GM21423 (cell line): Measurements from ENCODE around the gene ANO7.
"Not testable (repeated sequence)": the region's sequence is repeated elsewhere in the genome, so short reads cannot be mapped to it uniquely, and the experiment has no call there.

ENCODE experiments used
- ATAC-seq: cut with Tn5 transposase; IDR thresholded peaks from one replicate; pipeline ENCODE4 v1.9.1; 2021; ENCODE audit warnings: mild to moderate bottlenecking, moderate library complexity; ENCODE audit not compliant: unreplicated experiment

ANO7 gene

DNA sequence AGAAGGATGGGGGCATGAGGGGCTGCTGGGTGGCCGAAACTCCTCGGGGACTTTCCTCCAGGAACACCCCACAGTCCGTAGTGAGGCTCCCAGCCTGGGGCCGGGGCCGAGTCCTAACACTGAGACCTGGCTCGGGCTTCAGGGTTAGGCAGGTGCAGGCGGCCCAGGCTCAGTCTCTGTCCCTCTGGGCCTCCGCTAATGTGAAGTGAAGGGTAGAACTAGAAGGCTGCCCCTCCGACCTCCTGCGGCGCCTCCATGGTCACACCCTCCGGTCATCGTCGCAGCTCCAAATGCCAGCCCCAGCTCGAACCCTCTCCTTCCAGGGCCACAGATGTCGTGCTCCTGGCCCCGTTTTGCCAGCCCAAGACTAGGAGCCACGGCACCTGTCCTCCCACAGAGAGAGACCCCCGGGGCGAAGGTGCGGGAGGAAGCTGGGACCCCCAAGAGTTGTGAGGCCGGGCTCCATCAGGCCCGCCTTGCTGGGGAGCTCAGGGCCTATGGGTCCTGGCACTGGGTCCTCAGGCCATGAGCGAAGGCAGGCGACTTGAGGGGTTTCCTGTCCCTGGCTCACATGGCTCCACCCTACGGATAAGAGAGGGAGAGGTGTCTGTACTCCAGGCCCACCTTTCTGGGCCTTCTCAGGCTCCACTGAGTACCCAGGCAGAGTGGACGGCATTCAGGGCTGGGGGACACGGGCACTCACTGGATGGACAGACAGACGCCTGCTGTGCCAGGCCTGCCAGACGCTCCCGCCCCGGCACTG, 797 bp downstream of the ANO7 start:
- ATAC-seq, result no peak

DNA sequence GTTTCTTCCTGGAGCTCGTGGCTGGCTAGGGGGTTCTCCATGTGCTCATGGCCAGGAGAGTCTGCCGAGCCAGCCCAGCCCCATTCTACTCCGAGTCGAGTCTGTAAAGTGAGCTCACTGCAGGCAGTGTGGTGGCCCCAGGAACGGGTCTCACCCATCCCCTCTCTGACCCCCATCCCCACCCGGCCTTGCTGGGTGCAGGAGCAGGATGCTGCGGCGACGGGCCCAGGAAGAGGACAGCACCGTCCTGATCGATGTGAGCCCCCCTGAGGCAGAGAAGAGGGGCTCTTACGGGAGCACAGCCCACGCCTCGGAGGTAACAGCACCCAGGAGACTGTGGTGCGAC, 1.4 kb downstream of the ANO7 start:
- no peak for ATAC-seq

DNA sequence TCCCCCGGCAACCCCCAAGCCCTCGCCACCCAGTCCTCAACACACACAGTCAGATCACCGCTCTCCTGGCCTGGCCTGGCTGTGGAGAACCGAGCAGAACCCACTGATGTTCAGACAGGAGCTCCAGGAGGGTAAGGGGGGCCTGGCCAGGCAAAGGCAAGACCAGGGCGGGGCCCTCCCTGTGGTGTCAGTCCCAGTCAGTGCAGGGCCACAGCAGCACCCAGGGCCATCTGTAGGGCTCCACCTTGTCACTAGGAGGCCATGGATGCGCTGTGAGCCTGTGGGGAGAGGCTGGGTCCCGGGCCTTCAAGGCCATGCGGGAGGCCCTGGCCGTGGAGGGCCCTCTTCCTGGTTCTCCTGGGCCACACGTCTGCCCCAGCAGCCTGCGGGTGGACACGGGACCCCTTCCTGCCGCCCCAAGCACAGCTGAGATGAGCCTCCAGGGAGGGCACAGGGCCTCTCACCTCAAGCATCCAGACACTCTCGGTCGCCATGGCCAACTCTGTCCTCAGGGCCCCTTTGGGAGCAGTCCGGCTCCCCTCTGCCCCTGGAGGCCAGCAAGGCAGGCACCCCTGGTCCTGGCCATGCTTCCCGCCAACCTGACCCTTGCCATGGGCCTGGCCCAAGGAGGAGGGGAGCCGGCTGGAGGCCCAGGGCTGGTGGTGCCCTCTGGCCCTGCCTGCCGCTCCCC, 2.0 kb downstream of the ANO7 start:
- ATAC-seq, result no peak

DNA sequence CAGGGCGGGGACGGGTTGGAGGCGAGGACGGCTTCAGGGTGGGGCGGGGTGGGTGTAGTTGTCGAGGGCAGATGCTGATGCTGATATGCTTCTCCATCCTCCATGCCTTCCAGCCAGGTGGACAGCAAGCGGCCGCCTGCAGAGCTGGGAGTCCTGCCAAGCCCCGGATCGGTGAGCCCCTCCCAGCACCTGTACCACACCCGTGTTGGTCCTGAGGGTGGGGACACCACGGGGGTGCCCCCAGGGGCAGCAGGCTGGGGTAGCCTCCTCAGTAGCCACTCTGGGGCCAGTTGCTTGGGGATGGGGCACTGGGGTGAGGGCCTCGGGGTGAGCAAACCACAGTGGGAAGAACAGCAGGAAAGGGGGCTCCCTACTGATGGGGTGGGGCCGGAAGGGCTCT, 2.6 kb downstream of the ANO7 start:
- ATAC-seq, result no peak

DNA sequence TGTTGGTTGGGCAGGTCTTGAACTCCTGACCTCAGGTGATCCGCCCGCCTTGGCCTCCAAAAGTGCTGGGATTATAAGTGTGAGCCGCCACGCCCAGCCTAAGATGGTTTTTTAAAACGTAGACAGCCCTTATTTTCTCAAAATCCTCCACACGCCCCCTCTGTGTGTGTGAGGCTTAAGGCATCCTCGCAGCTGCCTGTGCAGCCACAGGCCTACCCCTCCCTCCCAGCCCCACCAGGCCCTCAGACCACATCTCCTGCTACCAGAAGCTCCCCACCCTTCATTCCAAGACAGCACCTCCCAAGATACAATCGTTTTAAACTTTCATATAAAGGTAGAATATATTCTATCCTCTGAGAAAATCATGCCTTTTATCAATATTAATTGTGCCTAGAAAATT, 4.8 kb downstream of the ANO7 start:
- ATAC-seq, result no peak

DNA sequence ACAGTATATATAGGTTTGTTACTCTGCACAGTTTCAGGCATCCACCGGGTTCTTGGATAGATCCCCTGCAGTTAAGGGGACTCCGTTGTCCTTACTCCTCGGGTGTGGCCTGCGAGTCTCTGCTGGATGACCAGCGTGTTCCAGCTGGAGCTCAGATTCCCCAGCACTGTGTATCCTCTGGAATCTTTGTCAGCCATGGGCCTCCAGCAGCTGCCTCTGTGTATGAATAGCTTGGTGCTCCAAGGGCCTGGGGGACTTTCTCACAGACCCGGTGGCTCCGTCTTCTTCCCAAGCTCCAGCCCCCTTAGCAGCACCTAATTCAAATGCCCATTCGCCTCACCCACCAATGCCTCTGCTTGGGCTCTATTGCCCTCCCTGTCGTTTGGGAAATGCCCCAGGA, 6.3 kb downstream of the ANO7 start:
- ATAC-seq, result no peak

DNA sequence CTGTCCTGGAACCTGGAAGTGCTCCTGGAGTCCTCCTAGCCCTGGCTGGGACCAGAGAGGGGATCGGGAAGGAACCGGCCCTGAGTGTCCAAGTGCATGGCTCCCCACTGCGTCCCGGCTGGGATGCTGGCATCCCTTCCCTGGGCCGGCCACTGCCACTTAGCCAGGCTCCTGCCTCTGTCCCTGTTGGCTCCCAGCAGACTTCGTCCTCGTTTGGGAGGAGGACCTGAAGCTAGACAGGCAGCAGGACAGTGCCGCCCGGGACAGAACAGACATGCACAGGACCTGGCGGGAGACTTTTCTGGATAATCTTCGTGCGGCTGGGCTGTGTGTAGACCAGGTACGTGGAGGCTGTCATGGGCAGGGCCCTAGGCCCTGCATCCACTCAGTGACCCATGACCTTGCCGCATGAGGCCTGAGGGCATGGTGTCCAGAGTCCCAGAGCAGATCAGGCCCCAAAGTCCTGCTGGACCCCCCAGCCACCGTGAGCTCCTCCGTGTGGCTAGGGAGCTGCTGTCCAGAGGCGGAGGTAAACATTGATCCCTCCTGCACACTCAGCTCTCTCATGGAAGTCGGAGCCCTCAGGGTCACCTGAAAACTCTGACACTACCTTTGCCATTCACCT, 7.1 kb downstream of the ANO7 start:
- no peak for ATAC-seq

DNA sequence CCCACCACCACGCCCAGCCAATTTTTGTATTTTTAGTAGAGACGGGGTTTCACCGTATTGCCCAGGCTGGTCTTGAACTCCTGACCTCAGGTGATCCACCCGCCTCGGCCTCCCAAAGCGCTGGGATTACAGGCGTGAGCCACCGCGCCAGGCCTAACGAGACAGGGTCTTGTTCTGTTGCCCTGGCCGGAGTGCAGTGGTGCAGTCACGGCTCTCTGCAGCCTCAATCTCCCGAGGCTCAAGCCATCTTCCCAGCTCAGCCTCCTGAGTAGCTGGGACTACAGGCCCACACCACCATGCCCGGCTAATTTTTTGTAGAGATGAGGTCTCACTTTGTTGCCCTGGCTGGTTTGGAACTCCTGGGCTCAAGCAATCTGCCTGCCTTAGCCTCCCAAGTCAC, 8.8 kb downstream of the ANO7 start:
- ATAC-seq, result not testable (repeated sequence)

DNA sequence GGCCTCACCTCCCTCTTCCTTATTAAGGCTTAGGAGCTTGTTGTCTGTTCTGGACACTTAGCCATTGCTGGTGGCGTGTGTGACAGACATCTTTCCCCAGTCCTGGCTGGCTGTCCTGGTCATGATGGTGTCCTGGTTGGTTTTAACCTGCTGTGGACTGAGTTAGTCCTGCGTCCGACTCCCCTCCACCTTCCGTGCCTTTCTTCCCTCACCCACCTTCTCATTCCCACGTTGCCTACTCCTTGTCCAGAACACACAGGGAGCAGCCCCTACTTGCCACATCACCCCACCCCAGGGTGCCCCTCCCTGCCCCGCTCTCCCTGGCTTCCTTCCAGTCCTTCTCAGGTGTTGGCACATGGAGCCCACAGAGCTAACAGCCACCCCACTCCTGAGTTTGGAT, 9.5 kb downstream of the ANO7 start:
- ATAC-seq, result no peak

DNA sequence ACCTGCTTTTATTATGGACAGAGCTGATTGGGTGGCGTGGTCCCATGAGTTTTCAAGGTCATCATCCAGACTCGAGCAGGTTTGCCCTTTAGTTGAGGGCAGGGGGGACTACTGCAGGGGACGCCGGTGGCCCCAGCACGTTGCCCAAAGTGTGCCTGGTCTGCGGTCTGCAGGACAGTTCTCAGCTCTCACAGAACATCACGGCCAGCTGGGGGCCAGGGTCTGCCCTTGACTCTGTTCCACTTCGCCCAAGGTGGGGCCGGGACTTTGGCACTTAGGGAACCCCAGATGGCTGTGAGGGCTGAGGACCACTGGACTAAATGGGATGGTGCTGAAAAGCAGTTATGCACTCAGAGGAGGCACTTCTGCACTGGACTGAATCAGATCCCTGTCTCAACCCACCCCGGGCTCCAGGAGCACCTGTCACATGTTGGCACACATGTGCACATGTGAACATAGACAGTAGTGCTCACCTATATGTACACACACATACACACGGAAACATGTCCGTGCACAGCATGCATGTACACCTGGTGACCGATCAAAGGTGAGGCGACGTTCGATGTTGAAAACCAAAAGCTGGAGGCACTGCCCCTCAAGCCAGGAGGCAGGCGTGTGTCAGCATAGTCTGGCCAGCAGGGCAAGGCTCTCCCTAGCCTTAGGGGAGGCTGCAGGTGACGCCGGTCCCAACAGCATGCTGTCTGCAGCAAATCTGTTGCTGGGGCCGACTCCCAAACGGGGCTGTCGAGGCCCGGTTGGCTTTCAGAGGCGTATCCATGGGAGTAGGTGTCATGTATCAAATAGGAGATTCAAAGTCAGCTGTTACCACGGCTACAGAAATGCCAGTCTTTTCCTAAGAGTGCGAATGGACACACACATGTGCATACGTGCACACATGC, 10.2 kb downstream of the ANO7 start:
- ATAC-seq, result no peak

DNA sequence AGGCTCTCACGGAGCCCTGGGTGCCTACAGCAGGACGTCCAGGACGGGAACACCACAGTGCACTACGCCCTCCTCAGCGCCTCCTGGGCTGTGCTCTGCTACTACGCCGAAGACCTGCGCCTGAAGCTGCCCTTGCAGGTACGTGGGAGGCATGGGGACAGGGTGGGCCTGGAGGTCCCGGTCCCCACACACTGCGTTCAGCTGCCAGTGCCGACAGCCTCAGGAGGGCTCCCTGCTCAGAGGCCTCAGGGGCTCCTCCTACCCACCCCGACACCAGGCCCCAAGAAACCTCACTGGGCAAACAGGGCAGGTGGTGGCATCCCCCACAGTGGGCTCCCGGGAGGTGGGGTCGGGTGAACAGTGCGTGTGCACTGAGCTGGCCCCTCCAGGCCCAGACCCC, 10.8 kb downstream of the ANO7 start:
- no peak for ATAC-seq

DNA sequence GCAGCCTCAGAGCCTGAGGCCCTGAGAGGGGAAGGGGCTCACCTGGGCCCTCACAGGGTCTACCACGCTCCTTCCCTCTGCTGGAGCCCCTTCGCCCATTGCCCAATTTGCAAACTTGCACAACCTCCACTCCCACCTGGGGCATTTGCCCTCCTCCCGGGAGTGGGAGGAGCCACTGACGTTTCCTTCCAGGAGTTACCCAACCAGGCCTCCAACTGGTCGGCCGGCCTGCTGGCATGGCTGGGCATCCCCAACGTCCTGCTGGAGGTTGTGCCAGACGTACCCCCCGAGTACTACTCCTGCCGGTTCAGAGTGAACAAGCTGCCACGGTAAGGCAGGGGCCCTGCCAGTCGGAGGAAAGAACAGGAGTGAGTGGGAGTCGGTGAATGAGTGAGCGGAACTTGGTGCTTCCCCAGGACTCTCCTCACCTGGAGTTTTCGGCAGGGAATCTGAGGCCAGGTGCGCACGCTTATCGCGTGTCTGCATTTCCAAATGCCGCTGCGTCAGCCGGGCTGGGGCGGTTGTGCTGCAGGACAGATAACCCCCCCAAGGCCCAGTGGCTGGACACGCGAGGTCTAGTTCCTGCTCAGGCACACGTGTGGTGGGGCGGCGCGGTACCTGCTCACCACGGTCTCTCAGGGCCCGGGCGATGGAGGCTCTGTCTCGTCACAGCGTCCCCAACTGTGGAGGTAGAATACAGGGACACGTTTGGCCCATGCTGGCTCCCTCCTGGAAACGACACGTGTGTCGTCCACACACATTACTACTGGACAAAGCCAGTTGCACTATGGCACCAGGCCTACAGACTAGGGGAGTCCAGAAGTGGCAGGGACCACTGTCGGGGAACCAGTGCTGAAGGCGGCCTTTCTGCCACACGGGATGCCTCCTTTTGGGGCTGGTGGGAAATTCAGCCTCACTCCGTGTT, 11.7 kb downstream of the ANO7 start:
- no peak for ATAC-seq

DNA sequence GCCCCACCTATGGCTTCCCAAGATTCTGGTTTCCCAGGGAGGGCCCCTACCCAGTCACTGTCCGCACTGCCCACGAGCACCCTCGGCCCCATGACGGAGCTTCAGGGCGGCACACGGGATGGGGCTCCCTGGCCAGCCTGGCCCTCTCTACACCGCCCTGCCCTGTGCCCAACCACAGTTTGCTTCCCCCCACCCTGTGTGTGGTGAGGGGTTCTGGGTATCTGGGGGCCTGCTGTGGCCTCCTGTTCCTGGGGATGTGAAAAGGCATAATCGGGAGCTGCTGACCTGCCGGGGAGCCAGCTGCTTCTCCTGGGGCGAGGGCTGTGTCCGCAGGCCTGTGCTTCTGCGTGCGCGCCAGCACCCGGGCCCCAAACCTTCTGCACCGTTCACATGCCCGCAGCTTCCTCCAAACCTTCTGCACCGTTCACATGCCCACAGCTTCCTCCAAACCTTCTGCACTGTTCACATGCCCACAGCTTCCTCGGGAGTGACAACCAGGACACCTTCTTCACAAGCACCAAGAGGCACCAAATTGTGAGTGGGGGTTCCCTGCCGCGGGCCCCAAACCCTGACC, 12.4 kb downstream of the ANO7 start:
- ATAC-seq, result no peak

DNA sequence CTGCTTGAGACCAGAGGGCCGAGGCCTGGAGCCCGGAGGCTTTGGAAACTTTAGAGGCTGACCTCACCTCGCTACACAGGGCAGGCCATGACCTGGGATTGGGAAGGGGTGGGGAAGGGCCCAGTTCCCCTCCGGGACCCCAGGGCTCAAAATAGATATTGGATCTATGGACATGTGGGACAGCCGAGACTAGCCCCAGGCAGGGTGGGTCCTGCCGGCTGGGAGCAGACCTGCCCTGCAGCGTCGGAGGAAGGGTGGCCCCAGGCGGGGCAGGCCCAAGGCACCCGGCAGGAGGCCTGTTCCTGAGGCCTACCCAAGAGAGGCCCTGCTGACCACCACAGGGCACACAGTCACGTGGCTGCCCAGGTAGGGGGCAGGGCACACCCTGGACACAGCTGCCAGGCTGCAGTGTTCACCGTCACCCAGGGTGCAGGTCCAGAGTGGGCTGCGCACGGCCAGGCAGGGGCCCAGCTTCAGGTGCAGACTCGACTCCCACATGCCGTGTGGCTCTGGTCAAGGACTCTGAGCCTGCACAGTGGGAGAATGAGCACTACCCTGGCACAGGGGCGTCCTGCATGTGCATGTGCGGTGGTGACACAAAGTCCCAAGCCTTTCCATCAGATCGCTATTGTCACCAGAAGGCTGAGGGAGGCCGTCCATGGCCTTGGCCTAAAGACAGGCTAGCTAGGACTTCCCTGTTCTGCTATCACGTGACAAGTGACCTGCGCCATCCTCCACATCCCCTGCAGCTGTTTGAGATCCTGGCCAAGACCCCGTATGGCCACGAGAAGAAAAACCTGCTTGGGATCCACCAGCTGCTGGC, 13.2 kb downstream of the ANO7 start:
- no peak for ATAC-seq

DNA sequence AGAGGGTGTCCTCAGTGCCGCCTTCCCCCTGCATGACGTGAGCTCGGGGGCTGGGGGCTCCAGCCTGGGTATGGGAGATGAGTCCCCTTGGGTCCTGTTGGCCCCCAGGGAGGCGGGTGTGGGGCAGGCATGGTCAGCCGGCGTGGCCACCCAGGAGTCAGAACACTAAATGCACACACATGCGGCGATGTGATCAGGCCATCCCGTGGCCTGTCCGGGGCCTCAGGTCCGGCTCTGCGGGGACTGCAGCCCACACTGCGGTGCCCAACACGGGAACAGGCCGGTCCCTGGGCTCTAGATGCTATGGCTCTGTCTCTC, 13.8 kb downstream of the ANO7 start:
- no peak for ATAC-seq

DNA sequence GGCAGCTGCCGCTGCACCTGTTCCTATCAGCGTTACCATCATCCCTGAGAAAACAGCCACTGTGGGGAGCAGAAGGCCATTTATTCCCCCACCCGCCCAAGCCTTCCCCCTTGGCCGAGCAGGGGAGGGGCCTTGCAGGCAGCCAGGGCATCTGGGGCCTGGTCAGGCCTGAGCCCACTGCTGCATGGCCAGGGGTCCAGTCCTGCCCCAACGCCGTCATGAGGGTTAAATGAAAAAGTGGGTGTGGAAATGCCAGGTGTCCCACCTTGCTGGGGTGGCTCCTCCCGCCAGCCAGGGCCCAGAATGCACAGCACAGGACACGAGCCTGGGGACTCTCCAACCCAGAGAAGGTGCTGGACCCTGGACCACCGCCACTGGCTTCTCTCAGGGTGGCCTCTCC, 14.2 kb downstream of the ANO7 start:
- ATAC-seq, result no peak

DNA sequence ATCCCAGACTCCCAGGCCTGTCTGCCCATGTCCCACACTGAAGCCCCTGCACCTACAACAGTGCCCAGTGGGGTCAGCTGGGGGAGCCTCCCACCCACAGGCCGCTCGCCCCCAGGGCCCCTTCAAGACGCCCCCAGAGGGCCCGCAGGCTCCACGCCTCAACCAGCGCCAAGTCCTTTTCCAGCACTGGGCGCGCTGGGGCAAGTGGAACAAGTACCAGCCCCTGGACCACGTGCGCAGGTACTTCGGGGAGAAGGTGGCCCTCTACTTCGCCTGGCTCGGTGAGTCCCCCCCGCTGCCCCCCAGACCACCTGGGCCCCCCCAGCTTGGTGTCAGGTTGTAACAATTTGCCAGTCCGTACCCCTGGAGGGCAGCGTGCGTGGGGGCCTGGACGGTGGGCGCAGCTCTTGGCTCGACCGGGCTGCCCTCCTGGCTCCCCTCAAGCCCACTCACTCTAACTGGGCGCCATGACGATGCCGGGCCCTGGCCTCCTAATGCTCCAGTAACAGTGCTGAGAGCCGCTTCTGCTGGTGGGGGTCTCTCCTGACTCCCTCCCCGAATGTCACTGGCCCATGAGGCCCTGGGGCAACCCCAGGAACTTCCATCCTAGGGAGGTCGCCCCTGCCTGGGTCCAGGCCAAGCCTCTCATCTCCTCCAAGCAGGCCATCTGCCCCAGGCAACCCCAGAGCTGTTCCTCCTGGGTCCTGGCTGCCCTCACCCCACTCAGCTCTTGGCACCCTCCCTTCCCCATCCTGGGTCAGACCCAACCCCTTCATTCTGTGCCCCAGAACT, 14.9 kb downstream of the ANO7 start:
- ATAC-seq, result no peak

DNA sequence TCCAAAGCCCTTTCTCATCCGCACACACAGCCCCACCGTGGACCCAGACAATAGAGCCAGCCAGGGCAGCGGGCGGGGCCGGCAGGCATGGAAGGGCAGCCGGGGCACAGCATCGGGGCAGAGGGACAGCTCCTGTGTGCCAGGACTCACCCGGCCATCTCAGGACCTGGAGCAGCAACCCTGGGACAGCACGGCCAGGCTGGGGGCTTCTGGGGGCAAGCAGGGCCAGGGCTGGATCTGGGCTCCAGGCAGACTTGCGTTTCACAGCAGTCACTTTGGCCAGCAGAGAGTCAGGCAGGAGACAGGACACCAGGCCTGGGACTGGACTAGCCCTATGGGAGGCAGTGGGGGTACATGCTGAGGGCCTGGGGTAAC, 15.5 kb downstream of the ANO7 start:
- ATAC-seq, result no peak

DNA sequence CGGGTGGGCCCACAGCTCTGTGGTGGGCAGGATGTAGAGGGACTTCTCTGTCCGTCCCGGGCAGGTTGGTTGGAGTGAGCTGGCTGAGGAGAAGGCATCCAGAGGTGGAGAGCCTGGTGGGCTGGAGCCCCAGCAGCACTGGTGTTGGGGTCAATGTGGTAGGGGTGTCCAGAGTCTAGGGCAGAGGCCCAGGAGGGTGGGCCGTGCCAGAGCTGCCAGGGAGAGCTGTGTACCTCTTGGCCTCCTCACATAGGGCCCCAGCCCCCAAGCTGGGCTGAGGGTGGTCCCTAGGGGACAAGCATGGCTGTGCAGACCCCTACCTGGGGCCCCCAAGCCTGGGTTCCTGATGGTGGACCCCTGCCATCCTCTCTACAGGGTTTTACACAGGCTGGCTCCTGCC, 16.0 kb downstream of the ANO7 start:
- ATAC-seq, result no peak
